ENCODE measurements around the gene ATG4C.
"Not testable (repeated sequence)": the region's sequence is repeated elsewhere in the genome, so short reads cannot be mapped to it uniquely, and the experiment has no call there.

ATG4C gene

GRCh38 chr1:62783736-62784508, at the start of gene ATG4C:
TSS of gene ATG4C (plus strand) at chr1:62784132. CDS start at chr1:62803787, 19,655 bp downstream.
- DNase-seq (ENCODE audit: low read depth) = peak; percentile 81

- DNase-seq (ENCODE audit: low read depth) = no peak
Observed at GRCh38 chr1:62735491-62736171, 48.3 kb upstream of the ATG4C start.

- not testable (repeated sequence) for DNase-seq (ENCODE audit: low read depth)
Observed at GRCh38 chr1:62740701-62741100, 43.2 kb upstream of the ATG4C start.

- no peak for DNase-seq (ENCODE audit: low read depth)
Observed at GRCh38 chr1:62744611-62745577, 39.0 kb upstream of the ATG4C start.

- DNase-seq (ENCODE audit: low read depth) = no peak
Observed at GRCh38 chr1:62746086-62746808, 37.7 kb upstream of the ATG4C start.

GRCh38 chr1:62746809-62747138, 37.2 kb upstream of the ATG4C start:
- no peak for DNase-seq (ENCODE audit: low read depth)

- DNase-seq (ENCODE audit: low read depth) = no peak
Observed at GRCh38 chr1:62753031-62753965, 30.6 kb upstream of the ATG4C start.

GRCh38 chr1:62754938-62755337, 29.0 kb upstream of the ATG4C start:
- DNase-seq (ENCODE audit: low read depth) = not testable (repeated sequence)

GRCh38 chr1:62756255-62756884, 27.6 kb upstream of the ATG4C start:
- not testable (repeated sequence) for DNase-seq (ENCODE audit: low read depth)

- DNase-seq (ENCODE audit: low read depth) = not testable (repeated sequence)
Observed at GRCh38 chr1:62759232-62759875, 24.6 kb upstream of the ATG4C start.

GRCh38 chr1:62760021-62760782, 23.7 kb upstream of the ATG4C start:
- not testable (repeated sequence) for DNase-seq (ENCODE audit: low read depth)

GRCh38 chr1:62761223-62761870, 22.6 kb upstream of the ATG4C start:
- DNase-seq (ENCODE audit: low read depth) = not testable (repeated sequence)

- DNase-seq (ENCODE audit: low read depth) = not testable (repeated sequence)
Observed at GRCh38 chr1:62762027-62762426, 21.9 kb upstream of the ATG4C start.

- DNase-seq (ENCODE audit: low read depth) = no peak
Observed at GRCh38 chr1:62765981-62766380, 18.0 kb upstream of the ATG4C start.

- not testable (repeated sequence) for DNase-seq (ENCODE audit: low read depth)
Observed at GRCh38 chr1:62768551-62768950, 15.4 kb upstream of the ATG4C start.

- no peak for DNase-seq (ENCODE audit: low read depth)
Observed at GRCh38 chr1:62772607-62773295, 11.2 kb upstream of the ATG4C start.

- no peak for DNase-seq (ENCODE audit: low read depth)
Observed at GRCh38 chr1:62774006-62774405, 9.9 kb upstream of the ATG4C start.
